22Rv1 (cell line): ENCODE data around the gene C14orf180.

Experiments used
- CTCF ChIP-seq: fragments of 450-650 bp; IDR thresholded peaks from 2 replicates; pipeline ENCODE4 v1.5.1; 2017; ENCODE audit warnings: mild to moderate bottlenecking
- ZFX ChIP-seq: fragments of 450-650 bp; IDR thresholded peaks from 2 replicates; pipeline ENCODE4 v1.6.1; 2017; ENCODE audit warnings: antibody characterized with exemption, borderline replicate concordance

DNA sequence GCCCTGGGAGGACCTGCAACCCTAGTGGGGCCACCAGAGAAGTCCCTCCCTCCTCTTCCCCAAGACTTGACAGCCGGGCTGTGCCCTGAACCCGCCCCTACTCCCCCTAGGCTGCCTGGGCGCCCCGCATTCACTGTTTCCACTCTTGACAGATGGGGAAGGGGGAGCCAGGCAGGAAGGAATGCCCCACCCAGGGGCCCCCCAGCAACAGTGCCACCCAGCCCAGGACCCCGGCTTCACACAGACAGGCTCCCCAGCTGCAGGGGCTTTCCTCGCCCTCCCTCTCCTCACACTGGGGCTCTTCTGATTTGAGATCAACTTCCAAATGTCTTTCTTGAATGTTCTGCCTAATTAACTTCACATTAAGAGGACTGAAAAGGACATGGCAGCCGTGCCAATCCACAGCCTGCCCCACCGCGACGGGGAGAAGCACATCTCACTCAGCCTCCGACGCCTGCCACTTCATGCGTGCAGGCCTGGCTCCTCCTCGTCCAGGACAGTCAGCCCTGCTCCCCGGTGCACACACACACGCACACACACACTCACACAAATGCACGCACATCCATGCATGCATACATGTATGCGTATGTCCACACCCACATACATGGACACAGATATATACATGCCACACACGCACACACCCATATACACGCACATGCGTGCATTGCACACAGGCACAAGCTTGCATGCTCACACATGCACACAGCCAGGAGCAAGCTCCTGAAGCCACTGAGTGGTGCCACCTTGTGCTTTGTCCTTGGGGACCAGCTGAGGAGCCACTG, 19.6 kb upstream of the C14orf180 start:
- TF ChIP-seq CTCF (no peak), ZFX (no peak)
